ENCODE data around the gene RUFY1.

- TF ChIP-seq CTCF (conservative IDR thresholded peaks at IDR 0.05; ENCODE audit: low read depth, low read length) (no peak), EZH2 (IDR thresholded peaks at IDR 0.05; ENCODE audit: borderline replicate concordance, low read depth, low read length, poor library complexity, severe bottlenecking) (no peak)
Measured at GRCh38 chr5:179610903-179611265, 60.5 kb downstream of the RUFY1 start.

Measured in A673 (cell line).